ENCODE data around the gene PSTPIP1. TPM values are rescaled to one million over a fixed set of nuclear protein-coding genes. Genes with fewer than 3 reads are reported as not detected.

The PSTPIP1 gene
- total RNA-seq, 1 experiment from 2014 or later = 0.21 TPM

DNA sequence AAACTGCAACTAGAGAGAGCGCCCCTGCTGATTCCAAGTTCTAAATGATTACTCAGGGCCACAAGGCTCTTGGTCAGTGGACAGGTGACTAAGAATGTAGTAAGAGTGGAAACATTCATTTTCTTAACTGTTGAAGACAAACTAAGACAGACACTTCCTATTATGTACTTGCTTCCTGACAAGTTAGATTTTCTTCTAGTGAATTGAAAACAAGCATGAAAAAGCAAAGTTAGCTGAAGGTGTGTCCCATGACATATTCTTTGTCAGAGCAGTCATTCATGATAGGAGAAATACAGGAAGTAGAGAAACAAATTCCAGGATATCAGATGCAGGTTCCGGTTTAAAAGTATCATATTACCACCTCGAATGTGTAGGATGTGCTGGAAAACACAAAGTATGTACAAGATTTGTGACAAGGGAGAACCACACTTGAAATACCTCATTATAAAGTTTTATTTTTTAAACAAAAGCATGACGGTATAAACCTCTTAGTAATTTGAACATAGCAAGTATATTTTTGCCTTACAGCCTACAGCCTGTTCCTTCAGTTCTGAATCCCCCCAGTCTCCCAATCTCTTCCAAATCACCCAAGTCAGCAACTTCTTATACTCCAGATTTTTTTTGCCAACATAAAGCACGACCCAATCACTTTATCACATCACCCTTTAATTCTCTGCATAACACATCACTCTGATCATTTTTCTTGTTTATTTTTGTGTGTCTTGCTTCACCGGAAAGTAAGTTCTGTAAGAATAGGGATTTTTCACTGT is 69.8 kb downstream of the PSTPIP1 start:
- DNase-seq = no peak
- Histone ChIP-seq H3K36me3 (replicated peaks; ENCODE audit: control insufficient read depth, insufficient read depth, low read length) (no peaks in the 10 kb centered on the region), H3K27me3 (ENCODE audit: control insufficient read depth, insufficient read depth, low read length) (no peaks in the 10 kb centered on the region), H3K4me3 (ENCODE audit: insufficient read depth, low read depth, low read length) (no peak overlapping the region)

DNA sequence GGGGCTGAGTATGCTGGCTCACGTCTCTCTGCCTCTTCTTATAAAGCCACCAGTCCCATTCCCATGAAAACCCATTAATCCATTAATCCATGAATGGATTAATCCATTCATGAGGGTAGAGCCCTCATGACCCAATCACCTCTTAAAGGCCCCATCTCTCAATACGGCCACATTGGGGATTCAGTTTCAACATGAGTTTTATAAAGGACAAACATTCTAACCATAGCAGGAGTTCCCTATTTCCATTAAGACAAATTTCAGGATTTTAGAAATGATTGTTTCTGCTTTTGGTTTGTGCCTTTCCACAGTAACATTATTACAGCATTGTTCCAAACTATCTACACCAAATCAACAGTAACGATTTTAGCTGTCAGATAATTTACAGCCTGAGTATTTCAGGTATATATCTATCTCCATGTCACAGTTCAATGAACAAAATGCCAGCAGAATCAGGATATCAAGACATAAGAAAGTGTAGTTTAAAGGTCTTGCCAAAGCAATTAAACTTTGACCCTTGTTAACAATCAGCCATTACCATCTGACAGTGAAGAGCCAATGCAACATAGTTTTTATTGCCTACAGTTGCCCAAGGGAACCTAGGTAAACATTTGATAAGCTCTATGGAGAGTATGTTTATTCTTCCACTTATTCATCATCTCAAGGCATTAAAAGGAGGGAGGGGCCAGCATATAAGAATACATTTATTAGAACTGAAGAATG is 72.2 kb downstream of the PSTPIP1 start:
- no peak for DNase-seq
- no peak overlapping the region for H3K4me3 ChIP-seq (ENCODE audit: insufficient read depth, low read depth, low read length)

DNA sequence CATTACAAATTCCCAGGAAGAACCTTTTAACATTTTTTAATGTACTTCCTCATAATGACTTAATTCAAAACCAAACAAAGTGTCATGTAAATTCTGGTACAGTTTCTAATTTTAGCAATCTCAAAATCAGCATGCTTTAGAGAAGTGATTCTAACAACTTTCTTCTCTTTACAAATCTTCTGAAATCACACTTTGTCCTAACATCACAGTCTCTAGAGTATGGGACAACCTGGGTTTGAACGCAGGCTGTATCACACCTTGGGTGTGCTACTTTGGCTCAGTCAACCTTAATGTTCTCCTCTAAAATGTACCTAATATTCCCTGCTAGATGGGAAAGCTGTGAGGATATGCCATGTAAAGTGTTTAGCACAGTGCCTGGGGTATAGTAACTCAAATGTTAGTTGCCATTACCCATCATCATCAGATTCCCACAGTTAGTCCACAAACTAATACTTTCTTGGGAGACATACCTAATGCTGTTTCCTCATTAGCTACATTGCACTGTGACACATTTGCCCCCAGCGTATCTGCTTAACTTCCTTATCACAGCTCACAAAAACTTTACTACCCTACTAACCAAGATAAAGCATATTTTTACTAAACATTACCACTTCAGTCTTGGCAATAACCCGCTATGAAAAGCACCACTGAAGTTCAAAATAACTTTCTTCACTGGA is 72.9 kb downstream of the PSTPIP1 start:
- H3K4me3 ChIP-seq (ENCODE audit: insufficient read depth, low read depth, low read length) = no peak overlapping the region

More for the DNA sequence above, 72.2 kb downstream of the PSTPIP1 start:
- peaks cover 4% of the 10 kb centered on the region; the same call in 1 of the 2 replicates for H3K27me3 ChIP-seq (ENCODE audit: control insufficient read depth, insufficient read depth, low read length)
- no peaks in the 10 kb centered on the region for H3K36me3 ChIP-seq (replicated peaks; ENCODE audit: control insufficient read depth, insufficient read depth, low read length)

DNA sequence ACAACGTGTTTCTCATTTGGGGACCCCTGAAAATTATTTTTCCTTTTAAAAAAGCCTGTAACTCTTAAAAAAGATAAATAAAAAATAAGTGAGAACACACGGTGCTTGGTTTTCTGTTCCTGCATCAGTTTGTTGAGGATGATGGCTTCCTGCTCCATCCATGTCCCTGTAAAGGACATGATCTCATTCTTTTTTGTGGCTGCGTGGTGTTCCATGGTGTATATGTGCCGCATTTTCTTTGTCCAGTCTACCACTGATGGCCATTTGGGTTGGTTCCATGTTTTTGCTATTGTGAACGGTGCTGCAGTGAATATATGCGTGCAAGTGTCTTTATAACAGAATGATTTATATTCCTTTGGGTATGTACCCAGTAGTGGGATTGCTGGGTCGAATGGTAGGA is 73.7 kb downstream of the PSTPIP1 start:
- DNase-seq = no peak
- Histone ChIP-seq H3K27me3 (ENCODE audit: control insufficient read depth, insufficient read depth, low read length) (peaks cover 4% of the 10 kb centered on the region; the same call in 1 of the 2 replicates), H3K36me3 (replicated peaks; ENCODE audit: control insufficient read depth, insufficient read depth, low read length) (no peaks in the 10 kb centered on the region), H3K4me3 (ENCODE audit: insufficient read depth, low read depth, low read length) (no peak overlapping the region)

More for the DNA sequence above, 72.9 kb downstream of the PSTPIP1 start:
- no peaks in the 10 kb centered on the region for H3K36me3 ChIP-seq (replicated peaks; ENCODE audit: control insufficient read depth, insufficient read depth, low read length)
- no peak for DNase-seq
- peaks cover 4% of the 10 kb centered on the region; the same call in 1 of the 2 replicates for H3K27me3 ChIP-seq (ENCODE audit: control insufficient read depth, insufficient read depth, low read length)

DNA sequence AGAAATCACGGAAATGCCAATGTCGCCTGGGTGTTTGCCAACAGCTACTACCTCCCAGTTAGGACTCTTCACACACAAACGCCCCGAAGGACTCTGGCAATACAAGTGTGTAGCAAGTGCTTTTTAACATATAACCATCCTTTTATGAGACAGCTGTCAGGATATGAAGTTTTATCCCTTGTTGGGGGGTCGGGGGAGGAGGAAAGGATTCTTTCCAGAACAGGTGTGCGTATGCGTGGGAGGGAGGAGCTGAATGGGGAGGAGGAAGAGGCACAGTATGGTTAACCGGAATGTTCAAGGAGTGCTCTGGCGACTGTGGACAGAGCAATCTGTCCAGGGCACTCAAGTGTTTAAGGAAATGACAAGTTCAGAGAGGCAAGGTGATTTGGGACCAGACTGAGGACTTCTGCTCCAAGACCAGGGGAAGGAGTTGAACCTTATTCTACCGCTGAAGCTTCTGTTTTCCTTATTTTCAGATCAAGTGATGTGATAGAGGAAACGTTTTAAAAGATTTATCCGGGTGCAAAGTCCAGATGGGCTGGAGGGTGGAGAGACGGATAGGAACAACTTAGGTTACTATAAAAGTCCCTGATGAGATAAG is 74.7 kb downstream of the PSTPIP1 start:
- H3K27me3 ChIP-seq (ENCODE audit: control insufficient read depth, insufficient read depth, low read length) = peaks cover 4% of the 10 kb centered on the region
- DNase-seq = no peak

DNA sequence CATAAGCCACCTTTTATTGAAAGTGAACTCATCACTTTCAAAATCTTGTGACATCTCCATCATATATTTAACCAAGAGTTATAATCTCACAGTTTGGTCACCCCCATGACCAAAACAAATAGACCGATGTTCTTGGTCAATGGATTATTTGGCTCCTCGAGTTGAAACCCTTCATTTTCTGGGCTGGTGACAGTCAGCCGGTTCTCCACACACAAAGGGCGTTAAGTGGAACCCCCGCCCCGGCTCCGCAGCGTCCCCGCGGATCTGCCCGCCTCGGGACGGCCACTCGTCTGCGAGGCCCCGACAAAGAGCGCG is 75.2 kb downstream of the PSTPIP1 start:
- Histone ChIP-seq H3K27me3 (ENCODE audit: control insufficient read depth, insufficient read depth, low read length) (peaks cover 4% of the 10 kb centered on the region), H3K4me3 (ENCODE audit: insufficient read depth, low read depth, low read length) (peak overlapping the region; percentile 85), H3K36me3 (replicated peaks; ENCODE audit: control insufficient read depth, insufficient read depth, low read length) (no peaks in the 10 kb centered on the region)
- DNase-seq = no peak

More for the DNA sequence above, 74.7 kb downstream of the PSTPIP1 start:
- Histone ChIP-seq H3K36me3 (replicated peaks; ENCODE audit: control insufficient read depth, insufficient read depth, low read length) (no peaks in the 10 kb centered on the region), H3K4me3 (ENCODE audit: insufficient read depth, low read depth, low read length) (peak overlapping the region; percentile 85)

DNA sequence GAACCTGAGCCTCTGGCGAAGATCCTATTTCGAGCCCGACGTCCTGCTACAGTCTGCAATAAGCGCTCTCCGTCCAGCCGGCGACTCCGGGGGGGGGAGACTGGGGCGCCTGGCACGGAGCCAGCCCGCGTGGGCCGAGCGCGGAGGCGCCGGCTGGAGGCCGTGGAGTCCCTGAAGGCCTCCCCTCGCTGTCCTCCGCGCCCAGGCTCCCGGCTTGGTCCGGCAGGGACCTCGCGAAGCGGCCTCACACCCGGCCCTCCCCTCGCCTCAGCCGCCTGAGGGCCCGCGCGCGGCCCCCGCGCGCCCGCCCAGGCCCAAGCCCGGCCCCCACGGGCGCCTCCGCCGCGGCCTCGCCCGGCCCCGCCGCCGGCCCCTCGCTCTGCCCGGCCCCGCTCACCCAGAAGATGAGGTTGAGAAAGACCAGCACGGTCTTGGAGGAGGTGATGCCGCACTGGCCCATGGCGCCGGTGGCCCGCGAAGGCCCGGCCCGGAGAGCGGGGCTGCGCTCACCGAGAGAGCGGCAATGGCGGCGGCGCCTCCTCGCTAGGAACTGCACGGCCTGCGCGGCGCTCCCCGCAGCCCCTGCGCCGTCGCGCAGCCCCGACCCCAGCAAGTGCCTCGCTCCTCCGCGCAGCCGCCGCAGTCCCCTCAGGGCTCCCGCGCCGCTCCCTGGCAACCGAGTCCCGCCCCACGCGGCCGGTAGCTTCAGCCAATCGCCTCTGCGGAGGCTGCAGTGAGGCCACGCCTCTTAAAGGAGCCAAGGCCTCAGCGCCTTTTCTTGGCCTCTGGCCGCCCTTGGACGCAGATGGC is 75.8 kb downstream of the PSTPIP1 start, which contains the start of gene TSPAN3:
TSPAN3 (minus strand) TSS at position 615 of the 810 bp plus-strand sequence; CDS start at position 460, 155 bp downstream.
- Histone ChIP-seq H3K27me3 (ENCODE audit: control insufficient read depth, insufficient read depth, low read length) (peaks cover 4% of the 10 kb centered on the region), H3K4me3 (ENCODE audit: insufficient read depth, low read depth, low read length) (peak within 1 kb of the TSS; percentile 85), H3K36me3 (replicated peaks; ENCODE audit: control insufficient read depth, insufficient read depth, low read length) (no peaks in the 10 kb centered on the region)
- peak; percentile 96 for DNase-seq

DNA sequence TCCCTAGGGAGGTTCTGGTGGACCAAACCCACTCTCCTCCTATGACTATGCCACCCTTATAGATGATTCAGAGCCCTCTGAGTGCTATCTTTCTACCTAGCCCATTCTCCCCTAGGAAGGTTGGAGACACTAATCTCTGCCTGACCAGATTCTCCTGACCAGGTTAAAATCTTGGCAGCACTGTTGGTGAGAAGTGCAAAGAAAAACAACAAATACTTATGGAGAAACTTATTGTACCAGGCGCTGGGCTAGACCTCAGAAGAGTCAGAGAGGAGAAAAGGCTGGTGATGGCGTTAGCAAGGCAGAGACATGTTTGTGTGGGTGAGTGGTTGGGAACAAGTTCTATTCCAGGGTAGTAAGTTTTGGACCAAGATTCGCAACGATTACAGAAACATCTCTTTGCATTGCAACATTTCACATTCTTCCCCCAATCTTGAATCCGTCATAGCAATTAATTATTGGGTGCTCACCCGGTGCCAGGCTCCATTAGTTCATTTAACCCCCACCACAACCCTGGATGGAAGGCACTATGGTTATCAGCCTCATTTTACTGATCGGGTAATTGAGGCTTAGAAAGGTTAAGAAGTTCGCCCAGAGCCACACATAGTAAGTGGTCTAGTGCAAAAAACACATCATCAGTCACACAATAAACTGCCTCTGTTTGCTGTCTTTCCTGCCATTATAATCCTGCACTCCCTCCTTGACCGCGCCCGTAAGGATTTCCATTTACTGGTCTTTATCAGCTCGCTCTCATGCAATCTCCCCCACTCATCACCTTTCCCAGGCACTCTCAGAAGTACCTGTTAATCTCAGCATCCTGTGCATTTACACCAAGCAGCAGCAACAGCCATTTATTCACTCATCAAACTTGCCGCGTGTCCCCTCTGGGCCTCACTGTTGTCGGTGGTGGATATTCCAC is 76.6 kb downstream of the PSTPIP1 start:
- H3K27me3 ChIP-seq (ENCODE audit: control insufficient read depth, insufficient read depth, low read length) = peaks cover 4% of the 10 kb centered on the region
- no peak for DNase-seq
- H3K36me3 ChIP-seq (replicated peaks; ENCODE audit: control insufficient read depth, insufficient read depth, low read length) = no peaks in the 10 kb centered on the region
- H3K4me3 ChIP-seq (ENCODE audit: insufficient read depth, low read depth, low read length) = no peak overlapping the region

DNA sequence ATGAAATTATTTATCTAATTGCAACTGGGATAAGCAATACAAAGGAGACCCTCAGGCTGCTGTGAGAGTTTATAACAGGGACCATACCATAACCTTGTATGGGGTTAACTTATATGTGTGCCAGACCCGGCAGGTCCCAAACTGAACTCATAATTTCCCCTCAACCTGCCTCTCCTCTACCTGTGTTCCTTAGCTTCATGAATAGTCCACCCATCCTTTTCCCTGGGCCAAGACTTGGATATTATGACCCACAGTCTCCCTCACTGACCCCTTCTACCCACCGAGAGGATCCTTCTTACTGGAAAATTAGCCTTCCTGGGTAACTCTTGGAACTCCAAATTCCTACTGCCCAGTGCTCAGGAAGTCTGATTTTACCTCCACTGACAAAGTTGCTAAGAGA is 79.4 kb downstream of the PSTPIP1 start:
- H3K27me3 ChIP-seq (ENCODE audit: control insufficient read depth, insufficient read depth, low read length) = peaks cover 4% of the 10 kb centered on the region
- no peak for DNase-seq
- no peaks in the 10 kb centered on the region for H3K36me3 ChIP-seq (replicated peaks; ENCODE audit: control insufficient read depth, insufficient read depth, low read length)
- no peak overlapping the region for H3K4me3 ChIP-seq (ENCODE audit: insufficient read depth, low read depth, low read length)

DNA sequence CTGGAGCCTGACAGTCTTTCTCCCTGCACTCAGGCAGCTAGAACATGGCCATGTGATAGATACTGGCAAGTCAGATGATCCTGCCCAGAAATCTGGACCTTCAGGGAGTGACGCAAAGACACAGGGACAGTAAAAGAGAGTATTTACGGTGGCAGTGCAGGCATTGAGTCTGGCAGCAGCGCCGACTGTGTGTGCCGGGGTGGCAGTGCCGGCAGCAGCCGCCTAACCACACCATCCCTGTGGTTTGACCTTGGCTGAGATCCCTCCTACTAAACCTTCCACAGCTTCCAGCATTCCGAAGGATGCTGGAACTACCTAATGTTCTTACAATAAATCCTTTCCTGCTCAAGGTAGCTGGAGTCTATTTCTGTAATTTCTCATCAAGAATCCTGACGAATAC is 80.6 kb downstream of the PSTPIP1 start:
- Histone ChIP-seq H3K27me3 (ENCODE audit: control insufficient read depth, insufficient read depth, low read length) (no peaks in the 10 kb centered on the region; the same call in 1 of the 2 replicates), H3K4me3 (ENCODE audit: insufficient read depth, low read depth, low read length) (no peak overlapping the region), H3K36me3 (replicated peaks; ENCODE audit: control insufficient read depth, insufficient read depth, low read length) (no peaks in the 10 kb centered on the region)
- DNase-seq = no peak

DNA sequence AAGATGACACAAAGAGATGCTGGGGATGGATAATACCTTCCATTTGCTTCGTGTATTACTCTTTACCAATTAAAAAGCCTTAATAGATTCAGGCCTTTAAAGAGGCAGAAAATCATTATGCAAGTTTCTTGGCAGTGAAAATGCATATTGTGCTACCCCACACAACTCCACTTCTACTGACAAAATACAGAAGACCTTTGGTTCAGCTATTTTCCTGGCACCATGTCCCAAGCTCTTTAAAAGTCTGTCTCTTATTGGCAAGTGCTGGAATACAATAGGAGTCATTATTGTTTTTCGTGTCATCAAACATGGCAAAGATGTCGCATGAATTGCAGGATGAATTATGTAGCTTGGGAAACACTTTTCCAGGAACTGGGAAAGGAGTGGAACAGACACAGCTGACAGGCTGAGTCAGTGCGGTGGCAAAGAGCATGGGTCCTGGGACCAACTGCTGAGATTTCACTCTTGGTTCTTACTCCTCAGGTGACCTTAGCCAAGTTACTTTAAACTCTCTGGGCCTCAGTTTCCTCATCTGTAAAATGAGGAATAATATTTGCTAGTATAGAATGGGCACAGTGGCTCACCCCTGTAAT is 81.5 kb downstream of the PSTPIP1 start:
- no peaks in the 10 kb centered on the region; the same call in 1 of the 2 replicates for H3K27me3 ChIP-seq (ENCODE audit: control insufficient read depth, insufficient read depth, low read length)
- H3K36me3 ChIP-seq (replicated peaks; ENCODE audit: control insufficient read depth, insufficient read depth, low read length) = no peaks in the 10 kb centered on the region
- no peak for DNase-seq
- no peak overlapping the region for H3K4me3 ChIP-seq (ENCODE audit: insufficient read depth, low read depth, low read length)

DNA sequence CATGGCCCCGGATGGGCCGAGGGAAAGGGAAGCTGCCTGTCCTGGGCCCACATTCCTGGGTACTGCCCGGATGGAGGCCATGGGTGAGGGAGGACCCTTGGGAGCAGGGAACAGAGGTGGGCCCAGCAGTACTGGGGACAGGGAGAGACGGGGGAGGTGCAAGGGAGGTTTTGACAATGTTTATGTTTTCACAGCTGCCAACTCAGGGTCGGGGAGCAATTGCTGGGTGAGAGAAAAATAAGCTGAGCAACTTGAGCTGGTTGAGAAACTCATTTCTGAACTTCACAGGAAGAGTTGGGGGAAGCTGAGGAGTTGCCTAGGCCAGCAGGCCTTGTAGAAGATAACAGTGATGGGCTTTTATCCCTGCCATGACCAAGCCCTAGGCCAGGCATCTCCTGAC is 87.0 kb downstream of the PSTPIP1 start:
- DNase-seq = no peak
- peaks cover 2% of the 10 kb centered on the region; the same call in 1 of the 2 replicates for H3K27me3 ChIP-seq (ENCODE audit: control insufficient read depth, insufficient read depth, low read length)
- no peaks in the 10 kb centered on the region for H3K36me3 ChIP-seq (replicated peaks; ENCODE audit: control insufficient read depth, insufficient read depth, low read length)
- no peak overlapping the region for H3K4me3 ChIP-seq (ENCODE audit: insufficient read depth, low read depth, low read length)

Data from H7 (cell line).